Measurements from ENCODE around the gene TMEM258.

Gene TMEM258

DNA sequence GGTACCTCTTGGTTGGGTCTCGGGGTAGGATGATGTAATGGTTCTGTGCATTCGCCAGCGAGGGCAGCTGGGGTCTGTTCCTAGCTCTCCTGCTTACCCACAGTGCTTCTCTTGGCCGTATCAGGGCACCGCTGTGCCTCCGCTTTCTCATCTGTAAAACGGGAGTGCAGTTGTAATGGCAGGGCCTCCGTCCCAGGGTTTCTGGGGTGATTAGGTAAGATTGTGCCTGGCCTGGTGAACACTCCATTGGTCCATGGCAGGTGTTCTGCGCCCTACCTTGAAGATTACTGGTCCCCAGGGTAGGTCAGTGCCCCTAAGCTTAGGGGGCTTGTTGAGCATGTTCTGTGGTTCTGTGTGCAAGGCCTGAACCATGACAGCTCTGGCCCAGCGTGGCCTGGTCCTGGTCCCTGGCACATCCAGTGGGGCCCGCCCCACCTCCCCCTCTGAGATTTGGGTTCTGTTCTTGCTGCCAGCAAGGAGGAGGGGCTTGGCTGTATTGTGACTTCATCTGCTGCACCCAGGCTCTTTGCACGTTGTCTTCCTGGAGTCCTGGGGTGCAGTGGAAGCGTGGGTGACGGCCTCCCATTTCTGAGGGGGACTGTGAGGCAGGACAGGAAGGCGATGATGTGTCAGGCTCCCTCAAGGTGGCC lies 35.1 kb downstream of the TMEM258 start:
- DNase-seq (ENCODE audit: low spot score), result no peak

DNA sequence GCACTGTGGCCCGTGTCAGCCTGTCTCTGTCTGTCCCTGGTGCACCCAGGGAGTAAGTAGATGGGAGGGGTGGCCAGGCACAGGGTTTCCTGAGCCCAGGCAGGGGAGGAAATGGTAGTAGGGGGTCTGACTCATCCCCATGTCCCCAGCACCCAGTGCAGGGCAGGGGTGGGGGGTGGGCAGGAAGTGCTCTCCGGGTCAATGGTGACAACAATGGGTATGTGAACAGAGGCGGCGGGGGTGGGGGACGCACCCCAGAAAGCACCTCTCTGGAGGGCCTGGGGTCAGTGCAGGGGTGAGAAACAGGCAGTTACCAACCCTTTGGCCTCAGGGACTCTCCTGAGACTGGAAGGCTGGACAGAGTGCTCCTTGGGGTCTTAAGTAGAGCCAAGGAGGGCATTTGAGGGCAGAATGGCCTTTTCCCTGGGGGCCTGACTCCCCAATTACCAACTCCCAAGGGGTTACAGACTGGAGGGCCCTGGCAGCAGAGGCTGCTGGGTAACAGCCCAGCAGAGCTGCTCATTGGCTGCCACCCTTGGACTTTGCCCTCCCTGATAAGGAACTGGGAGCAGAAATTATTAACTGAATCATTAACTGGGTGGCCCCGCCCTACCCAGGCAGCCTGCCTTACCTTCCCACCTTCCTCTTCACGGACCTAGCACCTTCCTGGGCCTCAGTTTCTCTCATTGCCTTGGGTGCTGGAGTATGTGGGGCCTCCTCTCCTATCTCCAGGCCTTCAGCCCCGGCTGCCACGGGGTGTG lies 35.8 kb downstream of the TMEM258 start:
- no peak for DNase-seq (ENCODE audit: low spot score)

DNA sequence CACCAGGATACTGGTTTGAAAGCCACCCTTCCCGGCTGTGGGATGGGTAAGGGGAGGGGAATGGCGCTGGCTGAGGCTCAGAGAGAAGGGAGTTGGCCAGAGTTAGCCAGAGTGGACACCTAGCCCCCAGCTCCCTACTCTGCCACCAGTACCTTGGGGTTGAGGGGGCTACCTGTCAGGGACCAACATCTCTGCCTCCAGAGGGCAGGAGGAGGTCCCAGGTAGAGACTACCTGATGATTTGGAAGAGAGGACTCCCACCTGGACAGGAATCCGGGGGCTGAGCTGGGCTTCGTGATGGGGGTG lies 36.3 kb downstream of the TMEM258 start:
- DNase-seq (ENCODE audit: low spot score), result no peak

DNA sequence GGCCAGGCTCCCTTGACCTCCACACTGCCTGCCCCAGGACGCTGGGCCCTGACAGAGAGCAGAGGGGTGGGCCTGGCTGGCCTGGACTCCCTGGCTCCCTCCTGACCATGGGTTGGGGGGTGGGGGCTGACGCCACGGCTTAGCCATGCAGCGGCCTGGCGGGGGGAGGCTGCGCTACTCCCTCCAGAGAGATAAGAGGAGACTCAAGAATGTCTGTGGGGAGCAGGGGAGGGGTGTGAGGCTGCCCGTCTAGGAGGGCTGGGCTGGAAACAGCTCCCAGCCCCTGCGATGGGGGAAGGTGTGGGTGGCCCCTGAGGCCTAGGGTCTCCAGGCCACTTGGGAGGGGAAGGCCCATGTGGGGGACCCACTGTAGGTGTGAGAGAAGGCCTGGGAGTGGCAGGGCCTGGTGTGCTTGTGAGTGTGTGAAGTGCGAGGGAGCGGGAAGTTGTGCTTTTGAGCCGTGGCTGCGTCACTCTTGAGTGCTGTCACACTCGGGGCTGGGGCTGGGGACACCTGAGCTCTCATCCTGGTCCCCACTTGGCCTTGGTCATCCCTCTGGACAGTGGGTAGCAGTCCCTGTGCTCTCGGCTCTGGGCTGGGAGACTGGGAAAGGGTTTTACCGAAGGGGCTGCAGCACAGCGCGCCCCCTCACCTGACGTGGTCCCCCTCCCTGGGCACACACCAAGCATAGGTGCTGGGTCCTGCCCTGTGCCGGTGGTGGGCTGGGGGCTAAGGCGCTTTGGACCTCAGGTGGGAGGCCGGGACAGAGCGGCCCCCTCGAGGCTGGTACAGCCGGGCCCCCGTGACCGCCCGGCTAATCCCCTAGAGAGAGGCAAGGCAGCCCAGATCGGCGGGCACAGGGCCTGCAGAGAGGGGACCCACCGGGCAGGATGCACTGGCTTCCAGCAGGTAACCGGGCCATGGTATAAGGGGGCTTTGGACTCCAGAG lies 37.6 kb downstream of the TMEM258 start:
- DNase-seq (ENCODE audit: low spot score), result no peak

DNA sequence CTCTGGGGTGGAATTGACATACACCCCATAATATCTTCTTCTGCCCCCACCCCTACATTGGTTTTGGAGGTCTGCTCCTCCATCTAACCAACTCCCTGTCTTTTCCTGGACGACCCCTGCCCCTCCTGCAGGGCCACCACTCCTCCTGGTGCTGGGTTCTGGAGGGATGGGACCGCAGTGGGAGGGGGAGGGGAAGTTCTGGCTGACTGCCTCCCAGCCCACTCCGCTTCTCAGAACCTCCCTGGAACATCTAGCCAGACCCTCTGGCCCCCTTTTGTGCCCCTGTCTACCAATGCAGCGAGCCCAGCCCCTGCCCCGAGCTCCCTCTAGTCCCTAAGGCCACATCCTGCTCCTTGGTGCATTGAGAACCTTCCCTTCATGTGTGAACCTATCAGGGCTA lies 38.7 kb downstream of the TMEM258 start:
- DNase-seq (ENCODE audit: low spot score), result no peak

DNA sequence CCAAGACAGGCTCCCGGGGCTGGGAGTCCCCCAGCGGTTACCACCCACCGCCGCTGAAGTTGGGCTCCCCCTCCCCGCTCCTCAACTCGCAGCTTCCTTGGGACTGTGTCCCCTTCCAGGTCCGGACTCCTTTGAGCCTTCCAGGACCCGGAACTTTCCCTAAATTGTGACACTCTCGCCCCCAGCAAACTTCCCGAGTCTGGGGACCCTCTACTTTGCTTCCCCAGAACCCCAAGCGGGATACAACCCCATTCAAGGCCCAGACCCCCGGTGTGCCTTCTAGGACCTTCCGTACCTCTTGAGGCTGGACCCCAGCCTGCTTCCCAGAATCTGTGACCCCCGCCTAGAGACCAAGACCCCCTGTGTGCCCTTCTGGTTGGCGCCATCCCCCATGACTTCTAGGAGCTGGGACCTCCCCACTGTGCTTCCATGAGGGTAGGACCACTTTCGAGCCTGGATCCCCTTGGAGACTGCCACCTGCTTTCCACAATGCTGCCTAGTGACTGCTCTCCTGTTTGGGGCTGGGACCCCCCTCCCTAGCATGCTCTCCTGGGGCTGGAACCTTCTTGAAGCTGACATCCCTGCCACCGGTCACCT lies 39.4 kb downstream of the TMEM258 start:
- DNase-seq (ENCODE audit: low spot score), result no peak

DNA sequence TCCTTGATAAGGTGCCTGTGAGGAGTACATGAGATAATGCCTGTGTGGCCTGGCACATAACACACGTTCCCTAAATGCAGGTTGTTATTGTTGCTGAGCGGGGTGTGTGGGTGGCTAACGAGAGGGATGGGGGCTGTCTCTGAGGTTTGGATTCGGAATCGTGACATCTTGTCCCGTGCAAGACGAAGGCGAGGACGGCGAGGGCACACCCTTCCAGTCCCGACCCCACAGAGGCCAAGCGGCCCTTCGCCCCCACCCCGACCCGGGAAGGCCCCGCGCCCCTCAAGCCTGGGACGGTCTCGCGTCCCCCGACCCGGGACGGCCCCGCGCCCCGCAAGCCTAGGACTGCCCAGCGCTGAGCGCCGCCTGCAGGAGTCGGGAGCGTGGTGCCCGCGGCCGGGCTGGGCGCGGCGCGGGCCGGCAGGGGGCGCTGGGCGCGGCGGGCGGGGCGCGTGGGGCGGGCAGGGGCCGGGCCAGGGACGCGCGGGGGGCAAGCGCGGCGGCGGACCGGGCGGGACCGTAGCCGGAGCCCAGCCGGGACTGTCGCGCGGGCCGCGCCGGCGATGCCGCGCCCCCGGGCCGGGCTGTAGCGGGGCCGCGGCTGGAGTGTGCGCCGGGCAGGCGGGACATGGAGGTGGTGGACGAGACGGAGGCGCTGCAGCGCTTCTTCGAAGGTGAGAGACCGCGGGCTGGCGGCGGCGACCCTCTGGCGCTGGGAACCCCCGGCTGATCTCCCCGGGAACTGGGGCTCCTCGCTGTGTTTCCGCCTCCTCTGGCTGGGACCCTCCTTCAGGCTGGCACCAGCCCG lies 40.1 kb downstream of the TMEM258 start, which contains the start of gene MYRF:
Gene MYRF, plus strand, starts transcription at position 520 of the 808 bp plus-strand sequence. Its CDS starts 109 bp downstream, at position 629.
- DNase-seq (ENCODE audit: low spot score), result no peak

DNA sequence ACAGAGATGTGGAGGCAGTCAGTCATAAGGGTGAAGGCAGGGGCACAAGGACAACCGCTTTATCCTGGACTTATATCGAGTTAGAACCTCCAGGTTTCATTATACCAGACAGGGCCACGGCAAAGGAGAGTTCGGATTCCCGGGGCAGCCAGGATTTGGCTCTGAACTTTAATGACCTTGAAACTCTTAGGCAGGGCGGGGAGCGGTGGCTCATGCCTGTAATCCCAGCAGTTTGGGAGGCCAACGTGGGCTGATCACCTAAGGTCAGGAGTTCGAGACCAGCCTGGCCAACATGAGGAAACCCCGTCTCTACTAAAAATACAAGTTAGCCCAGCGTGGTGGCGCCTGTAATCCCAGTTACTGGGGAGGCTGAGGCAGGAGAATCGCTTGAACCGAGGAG lies 41.0 kb downstream of the TMEM258 start:
- no peak for DNase-seq (ENCODE audit: low spot score)

DNA sequence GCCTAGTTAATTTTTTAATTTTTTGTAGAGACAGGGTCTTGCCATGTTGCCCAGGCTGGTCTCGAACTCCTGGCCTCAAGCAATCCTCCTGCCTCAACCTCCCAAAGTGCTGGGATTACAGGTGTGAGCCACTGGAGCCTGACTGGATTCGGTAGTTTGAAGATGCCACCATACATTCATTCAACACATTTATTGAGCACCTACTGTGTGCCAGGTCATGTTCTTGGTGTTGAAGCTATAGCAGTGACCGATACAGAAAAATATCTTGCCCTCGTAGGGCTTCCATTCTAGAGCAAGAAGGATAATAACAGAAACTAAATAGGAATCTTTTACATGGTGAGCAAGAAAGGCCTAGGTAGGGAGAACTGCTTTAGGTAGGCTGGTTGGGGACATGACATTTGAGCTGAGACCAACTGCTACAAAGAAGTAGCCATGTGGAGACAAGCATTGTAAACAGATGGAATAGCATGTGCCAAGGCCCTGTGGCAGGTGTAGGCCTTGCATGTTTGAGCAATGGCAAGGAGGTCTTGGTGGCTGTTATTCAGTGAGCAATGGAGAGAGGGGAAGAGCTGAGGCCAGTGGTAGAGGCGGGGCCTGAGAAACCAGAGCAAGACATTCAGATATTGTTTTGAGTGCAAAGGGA lies 41.6 kb downstream of the TMEM258 start:
- DNase-seq (ENCODE audit: low spot score), result peak; percentile 19

DNA sequence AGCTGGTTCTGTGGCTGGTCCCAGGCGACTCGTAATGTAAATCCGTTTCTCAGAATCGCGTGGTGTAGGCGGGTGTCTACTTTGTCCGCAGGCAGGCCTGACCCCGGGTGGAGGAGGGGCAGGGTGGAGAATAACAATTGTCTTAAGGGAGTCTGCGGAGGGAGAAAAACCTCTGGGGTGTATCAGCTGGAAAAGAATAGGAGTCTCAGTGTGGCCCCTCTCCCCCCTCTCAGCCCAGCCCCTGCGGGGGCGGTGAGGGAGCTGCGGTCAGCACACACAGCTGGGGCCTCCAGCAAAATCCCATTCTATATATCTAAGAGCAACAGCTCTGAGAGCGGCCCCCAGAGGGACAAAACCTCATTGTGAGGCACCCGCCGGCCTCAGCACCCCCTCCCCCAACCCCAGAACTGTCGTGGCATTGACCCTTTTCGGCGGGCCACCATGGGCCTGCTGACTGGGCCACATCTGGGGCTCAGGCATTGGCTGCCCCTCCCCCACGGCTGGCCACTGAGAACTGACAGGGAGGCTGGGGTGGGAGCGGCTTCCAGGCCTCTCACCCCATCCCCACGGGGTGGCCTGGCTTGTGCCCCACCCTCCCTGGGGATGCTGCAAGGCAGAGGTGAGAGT lies 42.7 kb downstream of the TMEM258 start:
- DNase-seq (ENCODE audit: low spot score), result no peak

DNA sequence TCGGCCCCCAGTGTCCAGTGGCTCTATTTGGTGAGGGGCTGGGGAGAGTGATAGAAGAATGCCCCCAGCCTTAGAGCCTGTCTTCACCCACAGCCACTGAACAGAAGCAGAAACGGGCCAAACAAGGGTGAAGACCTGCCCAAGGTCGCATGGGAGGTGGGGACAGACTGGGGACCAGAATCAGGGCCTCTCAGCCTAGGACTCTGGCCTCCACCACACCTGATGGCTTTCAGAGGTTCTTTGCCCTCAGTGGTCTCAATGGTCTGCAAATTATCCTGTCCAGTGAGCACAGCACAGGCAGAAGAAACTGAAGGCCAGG lies 44.5 kb downstream of the TMEM258 start:
- DNase-seq (ENCODE audit: low spot score), result no peak

DNA sequence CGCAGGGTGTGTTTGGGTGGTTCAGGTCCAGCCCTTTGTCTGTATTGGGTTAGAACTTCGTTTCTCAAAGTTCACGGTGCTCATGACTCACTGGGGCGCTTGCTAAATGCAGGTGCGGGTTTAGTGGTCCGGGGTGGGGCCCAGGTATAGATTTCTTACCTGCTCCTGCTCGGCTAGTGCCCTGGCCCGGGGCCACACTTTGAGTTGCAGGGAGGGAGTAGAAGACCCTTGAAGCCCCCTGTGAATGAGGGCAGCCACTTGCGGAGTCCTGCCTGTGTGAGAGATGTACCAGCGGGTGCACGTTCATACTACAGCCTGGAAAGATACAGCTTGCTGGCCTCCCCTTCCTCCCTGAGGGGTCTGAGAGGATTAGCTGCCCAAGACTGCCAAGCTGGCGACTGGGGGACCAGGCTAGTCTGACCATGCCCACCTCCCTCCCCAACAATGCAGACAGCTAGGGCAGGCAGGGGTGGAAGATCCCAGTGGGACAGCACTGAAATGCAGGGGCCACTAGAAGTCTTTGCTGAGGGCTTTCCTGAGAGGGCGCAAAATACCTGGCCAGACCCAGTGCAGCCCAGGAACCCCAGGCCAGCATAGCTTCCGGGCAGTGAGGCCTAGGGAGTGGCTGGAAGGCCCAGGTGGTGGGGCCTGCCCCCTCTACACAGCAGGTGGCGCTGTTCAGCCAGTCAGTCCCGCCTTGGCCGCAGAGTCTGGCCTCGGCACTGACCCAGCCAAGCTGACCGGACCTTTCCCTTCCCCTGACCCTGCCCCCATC lies 45.0 kb downstream of the TMEM258 start:
- peak; percentile 56 for DNase-seq (ENCODE audit: low spot score)

DNA sequence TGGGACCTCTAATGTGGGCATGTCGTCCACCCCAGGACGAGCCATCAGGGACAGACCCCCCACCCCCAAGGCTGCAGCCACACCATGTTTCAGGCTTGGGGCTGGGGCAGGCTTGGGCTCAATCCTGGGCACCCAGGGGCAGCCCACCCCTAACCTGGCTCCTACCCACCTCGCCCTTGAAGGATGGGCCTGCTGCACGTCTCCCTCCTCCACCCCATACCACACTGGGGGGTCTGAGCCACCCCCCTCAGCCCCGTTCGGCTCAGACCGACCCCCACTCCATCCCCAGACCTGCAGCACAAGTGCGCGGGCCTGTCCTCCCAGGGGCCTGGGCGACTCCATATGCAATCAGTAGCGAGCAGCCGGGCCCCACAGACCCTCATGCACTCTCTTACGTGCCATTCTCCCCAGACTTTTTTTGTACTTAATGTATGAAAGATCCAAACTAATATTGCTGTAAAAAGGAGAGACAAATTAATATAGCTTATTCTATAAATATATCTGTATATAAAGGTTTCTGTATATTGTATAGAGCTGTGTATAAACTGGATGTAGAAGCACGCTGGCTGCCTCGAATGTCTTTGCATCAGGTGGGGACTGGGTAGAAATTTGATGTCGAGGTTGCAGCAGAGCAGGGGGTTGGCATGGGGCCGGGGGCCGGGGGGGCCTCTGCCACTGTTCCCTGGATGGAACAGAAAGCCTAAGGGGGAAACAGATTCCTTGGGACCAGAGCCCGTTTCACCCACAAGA lies 45.8 kb downstream of the TMEM258 start:
- DNase-seq (ENCODE audit: low spot score), result no peak

DNA sequence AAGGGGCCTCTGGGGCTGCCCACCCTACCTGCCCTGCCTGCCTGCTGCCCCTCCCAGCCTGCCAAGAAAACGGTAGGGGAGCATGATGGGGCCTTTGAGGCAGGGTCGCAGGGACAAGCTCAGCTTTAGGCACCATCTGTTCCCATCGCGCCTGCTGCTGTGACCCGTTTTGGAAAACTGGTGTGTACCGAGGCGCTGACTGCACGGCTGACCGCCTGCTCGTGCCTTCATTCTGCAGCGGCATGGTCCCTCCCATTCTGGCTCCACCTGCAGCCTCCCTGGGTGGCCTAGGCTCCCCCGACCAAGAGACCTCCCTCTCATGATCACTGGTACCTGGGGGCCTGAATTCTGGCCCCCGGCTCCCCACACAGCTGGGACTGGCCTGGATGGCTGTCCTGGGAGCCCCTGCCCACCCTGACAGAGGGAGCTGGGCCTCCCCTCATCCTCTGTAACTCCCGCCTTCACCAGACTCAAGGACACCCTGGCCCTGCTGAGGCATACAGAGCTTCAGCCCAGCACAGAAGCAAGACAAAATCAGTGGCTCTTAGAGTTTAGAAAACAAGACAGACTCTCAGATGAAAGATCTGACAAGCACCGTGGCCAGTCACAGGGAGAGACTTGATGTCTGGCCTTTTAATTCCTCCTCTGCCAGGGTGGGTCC lies 46.5 kb downstream of the TMEM258 start:
- DNase-seq (ENCODE audit: low spot score), result no peak

DNA sequence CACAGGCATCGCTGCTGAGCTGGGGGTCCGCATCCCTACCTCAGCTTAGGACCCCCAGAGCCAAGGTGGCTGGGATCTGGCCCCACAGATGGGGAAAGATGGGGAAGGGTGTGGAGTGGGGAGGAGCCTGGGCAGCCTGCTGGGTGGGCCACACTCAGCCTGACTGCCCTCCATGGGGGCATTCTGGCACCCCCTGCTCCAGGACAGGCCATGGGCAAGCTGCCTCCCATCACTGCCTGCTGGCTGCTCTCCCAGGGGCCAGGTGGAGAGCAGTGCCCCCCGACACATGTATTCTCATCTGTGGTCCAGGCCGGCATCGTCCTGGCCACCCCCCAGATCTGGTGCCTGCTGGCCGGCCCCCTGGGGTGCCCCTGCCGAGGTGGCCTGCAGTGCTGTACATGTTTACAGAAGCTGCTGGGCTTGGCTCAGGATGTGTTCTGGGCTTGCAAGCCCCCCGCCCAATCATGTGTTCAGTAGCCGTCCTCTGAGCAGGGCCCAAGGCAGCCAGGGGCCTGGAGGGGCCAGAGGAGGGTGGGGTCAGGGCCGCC lies 47.7 kb downstream of the TMEM258 start:
- DNase-seq (ENCODE audit: low spot score), result no peak

DNA sequence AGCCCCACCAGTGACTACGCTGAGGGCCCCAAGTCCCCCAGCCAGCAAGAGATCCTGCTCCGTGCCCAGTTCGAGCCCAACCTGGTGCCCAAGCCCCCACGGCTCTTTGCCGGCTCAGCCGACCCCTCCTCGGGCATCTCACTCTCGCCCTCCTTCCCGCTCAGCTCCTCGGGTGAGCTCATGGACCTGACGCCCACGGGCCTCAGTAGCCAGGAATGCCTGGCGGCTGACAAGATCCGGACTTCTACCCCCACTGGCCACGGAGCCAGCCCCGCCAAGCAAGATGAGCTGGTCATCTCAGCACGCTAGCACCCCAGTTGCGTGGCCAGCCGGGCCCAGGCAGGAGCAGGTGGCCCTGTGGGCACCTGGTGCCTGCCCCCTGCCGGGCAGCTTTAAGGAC lies 48.2 kb downstream of the TMEM258 start:
- no peak for DNase-seq (ENCODE audit: low spot score)

DNA sequence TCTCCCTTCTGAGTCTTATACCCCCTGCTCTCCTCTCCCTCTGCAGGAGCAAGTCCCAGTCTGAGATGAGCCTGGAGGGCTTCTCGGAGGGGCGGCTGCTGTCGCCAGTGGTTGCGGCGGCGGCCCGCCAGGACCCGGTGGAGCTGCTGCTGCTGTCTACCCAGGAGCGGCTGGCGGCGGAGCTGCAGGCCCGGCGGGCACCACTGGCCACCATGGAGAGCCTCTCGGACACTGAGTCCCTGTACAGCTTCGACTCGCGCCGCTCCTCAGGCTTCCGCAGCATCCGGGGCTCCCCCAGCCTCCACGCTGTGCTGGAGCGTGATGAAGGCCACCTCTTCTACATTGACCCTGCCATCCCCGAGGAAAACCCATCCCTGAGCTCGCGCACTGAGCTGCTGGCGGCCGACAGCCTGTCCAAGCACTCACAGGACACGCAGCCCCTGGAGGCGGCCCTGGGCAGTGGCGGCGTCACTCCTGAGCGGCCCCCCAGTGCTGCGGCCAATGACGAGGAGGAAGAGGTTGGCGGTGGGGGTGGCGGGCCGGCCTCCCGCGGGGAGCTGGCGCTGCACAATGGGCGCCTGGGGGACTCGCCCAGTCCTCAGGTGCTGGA lies 48.8 kb downstream of the TMEM258 start:
- DNase-seq (ENCODE audit: low spot score), result no peak

DNA sequence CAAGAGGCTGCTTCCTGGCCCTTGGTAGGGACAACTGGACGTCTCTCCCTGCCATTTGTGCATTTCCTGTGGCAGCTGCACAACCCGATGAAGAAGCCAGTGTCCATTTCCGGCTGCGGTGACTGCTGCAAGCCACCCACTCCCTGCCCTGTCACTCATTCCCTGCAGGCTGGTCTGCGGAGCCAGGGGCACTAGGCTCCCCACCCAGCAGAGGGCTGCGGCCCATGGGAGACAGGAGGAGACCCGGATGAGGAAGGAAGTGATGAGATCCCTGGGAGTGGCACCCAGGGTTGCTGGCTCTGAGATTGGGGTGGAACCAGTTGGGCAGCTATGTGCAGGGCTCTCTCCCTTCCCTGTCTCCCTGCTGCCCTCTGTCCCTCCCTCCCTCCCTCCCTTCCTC lies 50.0 kb downstream of the TMEM258 start:
- DNase-seq (ENCODE audit: low spot score), result no peak

All from NAMALWA (cell line).